GM12801 (cell line): Measurements from ENCODE around the gene RPL37A.

ENCODE experiments used
- CTCF ChIP-seq: IDR thresholded peaks from one replicate; pipeline ENCODE4 v1.5.1; 2011; ENCODE audit warnings: control low read depth; ENCODE audit not compliant: insufficient read length; ENCODE audit errors: extremely low read depth

The RPL37A gene

GRCh38 chr2:216500572-216500971, 1.9 kb downstream of the RPL37A start:
- TF ChIP-seq CTCF = no peak

GRCh38 chr2:216501854-216502253, 3.2 kb downstream of the RPL37A start:
- TF ChIP-seq CTCF = no peak

- TF ChIP-seq CTCF = no peak
Observed at GRCh38 chr2:216502381-216503158, 3.9 kb downstream of the RPL37A start.

- TF ChIP-seq CTCF = no peak
Observed at GRCh38 chr2:216503159-216503629, 4.5 kb downstream of the RPL37A start.

GRCh38 chr2:216503697-216504375, 5.2 kb downstream of the RPL37A start:
- TF ChIP-seq CTCF = no peak

GRCh38 chr2:216504376-216504762, 5.7 kb downstream of the RPL37A start:
- TF ChIP-seq CTCF = no peak

- no peak for TF ChIP-seq CTCF
Observed at GRCh38 chr2:216505133-216506106, 6.8 kb downstream of the RPL37A start.
